Measurements from ENCODE around the gene TMEM272. TPM values are rescaled to one million over a fixed set of nuclear protein-coding genes. Genes with fewer than 3 reads are reported as not detected.
"Not testable (repeated sequence)": the region's sequence is repeated elsewhere in the genome, so short reads cannot be mapped to it uniquely, and the experiment has no call there.

TMEM272 gene
- total and polyA plus RNA-seq, 9 donors = 0.08 to 0.50 (median 0.15) TPM

GRCh38 chr13:51825681-51826254, 19.2 kb downstream of the TMEM272 start:
- Histone ChIP-seq H3K27ac (ENCODE audit: low read length) (no peak overlapping the region), H3K4me3 (ENCODE audit: low read length) (no peak overlapping the region), H3K27me3 (ENCODE audit: control insufficient read depth, insufficient read depth, low read length) (no peaks in the 10 kb centered on the region), H3K9me3 (replicated peaks; ENCODE audit: control insufficient read depth, low read depth, low read length) (no peaks in the 10 kb centered on the region), H3K4me1 (ENCODE audit: control insufficient read depth, insufficient read depth, low read length) (peaks cover 44% of the 10 kb centered on the region), H3K36me3 (ENCODE audit: control insufficient read depth, insufficient read depth, low read length) (no peaks in the 10 kb centered on the region)
- 89% methylated on average over 3 of the region's 10 CpGs for WGBS (ENCODE audit: insufficient coverage)
- DNase-seq = no peak

- H3K27ac ChIP-seq (ENCODE audit: low read length) = no peak overlapping the region
- no peaks in the 10 kb centered on the region for H3K36me3 ChIP-seq (ENCODE audit: control insufficient read depth, insufficient read depth, low read length)
- no peaks in the 10 kb centered on the region for H3K9me3 ChIP-seq (replicated peaks; ENCODE audit: control insufficient read depth, low read depth, low read length)
- no peaks in the 10 kb centered on the region for H3K27me3 ChIP-seq (ENCODE audit: control insufficient read depth, insufficient read depth, low read length)
- H3K4me1 ChIP-seq (ENCODE audit: control insufficient read depth, insufficient read depth, low read length) = peaks cover 47% of the 10 kb centered on the region
- no CpG with 5 or more reads among the region's 2 CpGs for WGBS (ENCODE audit: insufficient coverage)
- no peak for DNase-seq
- no peak overlapping the region for H3K4me3 ChIP-seq (ENCODE audit: low read length)
These were observed 19.8 kb downstream of the TMEM272 start for GRCh38 chr13:51825165-51825592.

- 95% methylated on average over 8 of the region's 11 CpGs for WGBS (ENCODE audit: insufficient coverage)
- H3K4me3 ChIP-seq (ENCODE audit: low read length); H3K27ac ChIP-seq (ENCODE audit: low read length); DNase-seq; H3K9me3 ChIP-seq (replicated peaks; ENCODE audit: control insufficient read depth, low read depth, low read length); H3K27me3 ChIP-seq (ENCODE audit: control insufficient read depth, insufficient read depth, low read length); H3K36me3 ChIP-seq (ENCODE audit: control insufficient read depth, insufficient read depth, low read length): not testable (repeated sequence)
- peaks cover 48% of the 10 kb centered on the region for H3K4me1 ChIP-seq (ENCODE audit: control insufficient read depth, insufficient read depth, low read length)
These were observed 20.3 kb downstream of the TMEM272 start for GRCh38 chr13:51824712-51825111.

GRCh38 chr13:51823863-51824262, 21.1 kb downstream of the TMEM272 start:
- Histone ChIP-seq H3K4me1 (ENCODE audit: control insufficient read depth, insufficient read depth, low read length) (peaks cover 51% of the 10 kb centered on the region), H3K27me3 (ENCODE audit: control insufficient read depth, insufficient read depth, low read length) (no peaks in the 10 kb centered on the region), H3K27ac (ENCODE audit: low read length) (peak overlapping the region; percentile 54), H3K4me3 (ENCODE audit: low read length) (no peak overlapping the region), H3K9me3 (replicated peaks; ENCODE audit: control insufficient read depth, low read depth, low read length) (no peaks in the 10 kb centered on the region), H3K36me3 (ENCODE audit: control insufficient read depth, insufficient read depth, low read length) (no peaks in the 10 kb centered on the region)
- DNase-seq = peak; percentile 68
- WGBS (ENCODE audit: insufficient coverage) = no CpG with 5 or more reads among the region's 2 CpGs

GRCh38 chr13:51823359-51823758, 21.6 kb downstream of the TMEM272 start:
- peaks cover 53% of the 10 kb centered on the region for H3K4me1 ChIP-seq (ENCODE audit: control insufficient read depth, insufficient read depth, low read length)
- no CpG with 5 or more reads among the region's 2 CpGs for WGBS (ENCODE audit: insufficient coverage)
- no peak overlapping the region for H3K4me3 ChIP-seq (ENCODE audit: low read length)
- H3K27ac ChIP-seq (ENCODE audit: low read length) = peak overlapping the region; percentile 54
- H3K27me3 ChIP-seq (ENCODE audit: control insufficient read depth, insufficient read depth, low read length) = no peaks in the 10 kb centered on the region
- peak; percentile 57 for DNase-seq
- no peaks in the 10 kb centered on the region for H3K9me3 ChIP-seq (replicated peaks; ENCODE audit: control insufficient read depth, low read depth, low read length)
- H3K36me3 ChIP-seq (ENCODE audit: control insufficient read depth, insufficient read depth, low read length) = no peaks in the 10 kb centered on the region

GRCh38 chr13:51822106-51822815, 22.7 kb downstream of the TMEM272 start:
- Histone ChIP-seq H3K9me3 (replicated peaks; ENCODE audit: control insufficient read depth, low read depth, low read length) (no peaks in the 10 kb centered on the region), H3K4me3 (ENCODE audit: low read length) (no peak overlapping the region), H3K4me1 (ENCODE audit: control insufficient read depth, insufficient read depth, low read length) (peaks cover 49% of the 10 kb centered on the region), H3K27me3 (ENCODE audit: control insufficient read depth, insufficient read depth, low read length) (no peaks in the 10 kb centered on the region), H3K36me3 (ENCODE audit: control insufficient read depth, insufficient read depth, low read length) (no peaks in the 10 kb centered on the region), H3K27ac (ENCODE audit: low read length) (peak overlapping the region; percentile 54)
- DNase-seq = no peak
- WGBS (ENCODE audit: insufficient coverage) = 34% methylated on average over 6 of the region's 13 CpGs

- H3K27ac ChIP-seq (ENCODE audit: low read length) = no peak overlapping the region
- WGBS (ENCODE audit: insufficient coverage) = 25% methylated on average over 1 of the region's 2 CpGs
These were observed 23.4 kb downstream of the TMEM272 start for GRCh38 chr13:51821606-51822005.

GRCh38 chr13:51820016-51820597, 24.9 kb downstream of the TMEM272 start:
- DNase-seq = no peak
- H3K9me3 ChIP-seq (replicated peaks; ENCODE audit: control insufficient read depth, low read depth, low read length) = no peaks in the 10 kb centered on the region
- no peak overlapping the region for H3K4me3 ChIP-seq (ENCODE audit: low read length)
- H3K27ac ChIP-seq (ENCODE audit: low read length) = no peak overlapping the region
- H3K4me1 ChIP-seq (ENCODE audit: control insufficient read depth, insufficient read depth, low read length) = peaks cover 37% of the 10 kb centered on the region
- no peaks in the 10 kb centered on the region for H3K36me3 ChIP-seq (ENCODE audit: control insufficient read depth, insufficient read depth, low read length)
- peaks cover 3% of the 10 kb centered on the region for H3K27me3 ChIP-seq (ENCODE audit: control insufficient read depth, insufficient read depth, low read length)
- 65% methylated on average over 3 of the region's 4 CpGs for WGBS (ENCODE audit: insufficient coverage)

More at GRCh38 chr13:51821606-51822005, 23.4 kb downstream of the TMEM272 start:
- Histone ChIP-seq H3K36me3 (ENCODE audit: control insufficient read depth, insufficient read depth, low read length) (no peaks in the 10 kb centered on the region), H3K4me3 (ENCODE audit: low read length) (no peak overlapping the region), H3K27me3 (ENCODE audit: control insufficient read depth, insufficient read depth, low read length) (peaks cover under 1% of the 10 kb centered on the region), H3K4me1 (ENCODE audit: control insufficient read depth, insufficient read depth, low read length) (peaks cover 43% of the 10 kb centered on the region), H3K9me3 (replicated peaks; ENCODE audit: control insufficient read depth, low read depth, low read length) (no peaks in the 10 kb centered on the region)
- peak; percentile 42 for DNase-seq

GRCh38 chr13:51819544-51819943, 25.4 kb downstream of the TMEM272 start:
- Histone ChIP-seq H3K4me3 (ENCODE audit: low read length) (no peak overlapping the region), H3K36me3 (ENCODE audit: control insufficient read depth, insufficient read depth, low read length) (no peaks in the 10 kb centered on the region), H3K27me3 (ENCODE audit: control insufficient read depth, insufficient read depth, low read length) (peaks cover 3% of the 10 kb centered on the region), H3K4me1 (ENCODE audit: control insufficient read depth, insufficient read depth, low read length) (peaks cover 35% of the 10 kb centered on the region), H3K9me3 (replicated peaks; ENCODE audit: control insufficient read depth, low read depth, low read length) (no peaks in the 10 kb centered on the region), H3K27ac (ENCODE audit: low read length) (no peak overlapping the region)
- no peak for DNase-seq
- no CpG with 5 or more reads among the region's 3 CpGs for whole genome bisulfite sequencing (ENCODE audit: insufficient coverage)

GRCh38 chr13:51818781-51819511, 26.0 kb downstream of the TMEM272 start:
- Histone ChIP-seq H3K27ac (ENCODE audit: low read length) (no peak overlapping the region), H3K9me3 (replicated peaks; ENCODE audit: control insufficient read depth, low read depth, low read length) (no peaks in the 10 kb centered on the region), H3K4me3 (ENCODE audit: low read length) (no peak overlapping the region), H3K36me3 (ENCODE audit: control insufficient read depth, insufficient read depth, low read length) (no peaks in the 10 kb centered on the region), H3K27me3 (ENCODE audit: control insufficient read depth, insufficient read depth, low read length) (peaks cover 3% of the 10 kb centered on the region), H3K4me1 (ENCODE audit: control insufficient read depth, insufficient read depth, low read length) (peaks cover 35% of the 10 kb centered on the region)
- WGBS (ENCODE audit: insufficient coverage) = 63% methylated on average over 7 of the region's 9 CpGs
- DNase-seq = no peak
